ENCODE results near the gene RBMS1. TPM values are rescaled to one million over a fixed set of nuclear protein-coding genes. Genes with fewer than 3 reads are reported as not detected.

Gene RBMS1
- total and polyA plus RNA-seq, 4 donors = 49.5 to 215 (median 76.3) TPM

DNA sequence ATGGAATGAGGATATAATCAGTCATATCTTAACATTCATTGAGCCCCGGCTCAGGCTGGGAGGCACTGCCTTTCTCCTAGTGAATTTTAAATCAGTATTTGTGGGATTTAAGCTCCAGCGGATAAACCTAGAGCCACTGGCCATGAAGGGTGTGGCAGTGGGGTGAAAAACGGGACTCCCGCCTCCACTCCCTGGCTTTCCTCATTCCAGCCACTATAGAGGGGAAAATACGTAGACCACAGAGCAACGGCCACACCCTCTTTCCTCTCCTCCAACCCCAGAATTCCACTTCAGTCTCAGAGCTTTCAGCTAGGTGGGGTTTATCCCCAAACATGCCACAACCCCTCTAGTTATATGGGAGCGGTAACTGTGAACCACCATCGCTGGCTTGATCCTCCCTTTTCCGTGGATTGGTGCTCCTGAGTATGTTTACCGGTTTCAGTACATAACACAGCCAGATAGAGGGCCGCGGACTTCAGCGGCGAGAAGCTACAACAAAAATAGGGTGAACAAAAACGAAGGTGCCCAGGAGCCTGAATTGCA is 223.0 kb downstream of the RBMS1 start:
- Histone ChIP-seq H3K27ac (ENCODE audit: low read depth in 1 of 2, low read length in 1 of 2) (peak overlapping the region; percentile 84 to 98), H3K27me3 (ENCODE audit: control insufficient read depth in 3 of 3, insufficient read depth in 3 of 3, low read length in 2 of 3) (no peaks in the 10 kb centered on the region), H3K36me3 (ENCODE audit: control insufficient read depth in 4 of 4, insufficient read depth in 4 of 4, low read length in 4 of 4) (peaks cover 1 to 12% (median 7%) of the 10 kb centered on the region in 4 donors), H3K9me3 (ENCODE audit: control insufficient read depth in 4 of 4, insufficient read depth in 3 of 4, low read length in 3 of 4) (no peaks in the 10 kb centered on the region), H3K4me3 (no peak overlapping the region), H3K4me1 (ENCODE audit: control insufficient read depth in 5 of 5, insufficient read depth in 5 of 5, low read length in 5 of 5) (peaks cover 0 to 25% (median 19%) of the 10 kb centered on the region in 5 donors), H3K9ac (ENCODE audit: insufficient read depth in 1 of 2, low read length in 2 of 2) (peak overlapping the region; percentile 55 to 77)
- DNase-seq (peak; percentile 71 to 81 (median 79)), ATAC-seq (ENCODE audit: insufficient read depth, low FRiP score) (peak; percentile 57)
- TF ChIP-seq, protein P1, sequence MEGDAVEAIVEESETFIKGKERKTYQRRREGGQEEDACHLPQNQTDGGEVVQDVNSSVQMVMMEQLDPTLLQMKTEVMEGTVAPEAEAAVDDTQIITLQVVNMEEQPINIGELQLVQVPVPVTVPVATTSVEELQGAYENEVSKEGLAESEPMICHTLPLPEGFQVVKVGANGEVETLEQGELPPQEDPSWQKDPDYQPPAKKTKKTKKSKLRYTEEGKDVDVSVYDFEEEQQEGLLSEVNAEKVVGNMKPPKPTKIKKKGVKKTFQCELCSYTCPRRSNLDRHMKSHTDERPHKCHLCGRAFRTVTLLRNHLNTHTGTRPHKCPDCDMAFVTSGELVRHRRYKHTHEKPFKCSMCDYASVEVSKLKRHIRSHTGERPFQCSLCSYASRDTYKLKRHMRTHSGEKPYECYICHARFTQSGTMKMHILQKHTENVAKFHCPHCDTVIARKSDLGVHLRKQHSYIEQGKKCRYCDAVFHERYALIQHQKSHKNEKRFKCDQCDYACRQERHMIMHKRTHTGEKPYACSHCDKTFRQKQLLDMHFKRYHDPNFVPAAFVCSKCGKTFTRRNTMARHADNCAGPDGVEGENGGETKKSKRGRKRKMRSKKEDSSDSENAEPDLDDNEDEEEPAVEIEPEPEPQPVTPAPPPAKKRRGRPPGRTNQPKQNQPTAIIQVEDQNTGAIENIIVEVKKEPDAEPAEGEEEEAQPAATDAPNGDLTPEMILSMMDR (IDR thresholded peaks at IDR 0.05; ENCODE audit: control extremely low read depth, extremely low read depth) = no peak
- WGBS, 2 donors = 48 to 78% methylated on average over 15 of the region's 15 CpGs

DNA sequence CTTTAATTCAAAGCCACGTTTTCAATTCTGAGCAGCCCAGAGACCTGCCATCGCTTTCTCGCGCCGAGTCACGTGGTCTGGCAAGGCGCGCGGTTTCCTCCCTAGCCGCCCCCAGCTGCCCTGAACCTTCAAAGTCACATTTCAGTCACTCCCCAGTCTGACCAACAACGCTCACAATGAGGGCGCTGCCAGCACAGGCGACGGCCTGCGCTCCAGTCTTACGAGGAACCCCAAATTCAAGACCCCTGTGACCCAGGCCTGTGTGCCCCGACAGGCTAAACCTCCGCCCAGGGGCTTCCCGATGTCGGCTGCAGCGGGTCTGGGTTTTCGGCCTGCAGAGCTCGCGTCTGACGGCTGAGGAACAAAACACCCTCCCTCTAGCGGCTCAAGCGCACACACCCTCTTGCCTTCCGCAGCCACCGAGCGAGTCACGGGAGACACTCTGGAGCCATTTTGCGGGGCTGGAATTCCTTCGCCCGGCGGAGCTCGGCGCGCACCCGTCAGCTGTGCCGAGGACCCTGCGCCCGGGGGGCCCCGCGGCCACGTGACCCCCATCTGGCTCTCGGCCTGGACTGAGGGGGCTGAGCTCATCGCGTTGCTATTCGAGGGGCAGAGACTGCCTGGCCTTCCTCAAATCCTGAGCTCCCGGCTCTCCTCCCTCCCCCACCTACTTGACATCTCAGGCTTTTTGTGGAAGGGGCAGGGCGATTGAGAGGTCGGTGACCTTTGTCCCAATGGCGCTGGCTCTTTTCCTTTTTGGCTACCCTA is 223.6 kb downstream of the RBMS1 start:
- Histone ChIP-seq H3K4me1 (ENCODE audit: control insufficient read depth in 5 of 5, insufficient read depth in 5 of 5, low read length in 5 of 5) (peaks cover 0 to 25% (median 19%) of the 10 kb centered on the region in 5 donors), H3K9ac (ENCODE audit: insufficient read depth in 1 of 2, low read length in 2 of 2) (peak overlapping the region; percentile 55 to 77), H3K9me3 (ENCODE audit: control insufficient read depth in 4 of 4, insufficient read depth in 3 of 4, low read length in 3 of 4) (no peaks in the 10 kb centered on the region), H3K36me3 (ENCODE audit: control insufficient read depth in 4 of 4, insufficient read depth in 4 of 4, low read length in 4 of 4) (peaks cover 0 to 9% (median 3%) of the 10 kb centered on the region in 4 donors), H3K27ac (ENCODE audit: low read depth in 1 of 2, low read length in 1 of 2) (peak overlapping the region; percentile 84 to 98), H3K27me3 (ENCODE audit: control insufficient read depth in 3 of 3, insufficient read depth in 3 of 3, low read length in 2 of 3) (no peaks in the 10 kb centered on the region), H3K4me3 (peak overlapping the region; percentile 21)
- TF ChIP-seq, protein P1 (IDR thresholded peaks at IDR 0.05; ENCODE audit: control extremely low read depth, extremely low read depth) = peak; percentile 20
- 1 to 2% methylated on average over 51 to 53 of the region's 53 CpGs for WGBS, 2 donors
- peak; percentile 97 to 98 (median 97) for DNase-seq
- peak; percentile 76 for ATAC-seq (ENCODE audit: insufficient read depth, low FRiP score)

DNA sequence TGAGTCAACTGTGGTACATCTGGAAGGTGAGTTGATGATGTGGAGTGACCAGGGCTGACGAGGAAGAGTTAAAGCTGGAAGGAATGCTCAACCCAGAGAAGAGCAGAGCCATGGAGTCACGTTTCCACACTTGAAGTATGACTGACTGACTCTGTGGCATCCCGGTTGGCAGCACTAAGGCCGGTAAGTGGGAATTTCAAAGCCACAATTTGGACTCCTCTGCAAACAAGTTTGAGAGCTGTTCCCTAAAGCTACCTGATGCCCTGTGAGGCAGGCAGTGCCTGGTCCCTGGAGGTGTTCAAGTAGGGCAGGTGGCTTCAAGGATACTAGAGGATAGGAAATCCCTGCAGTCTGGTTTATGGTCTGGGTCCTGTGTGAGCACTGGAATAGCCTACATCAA is 224.2 kb downstream of the RBMS1 start:
- no peak for DNase-seq

More for the DNA sequence above, 224.2 kb downstream of the RBMS1 start:
- WGBS, 2 donors = 57 to 74% methylated on average over 4 of the region's 4 CpGs
- ATAC-seq (ENCODE audit: insufficient read depth, low FRiP score) = peak; percentile 4
- H3K27me3 ChIP-seq (ENCODE audit: control insufficient read depth in 3 of 3, insufficient read depth in 3 of 3, low read length in 2 of 3) = no peaks in the 10 kb centered on the region
- H3K9me3 ChIP-seq (ENCODE audit: control insufficient read depth in 4 of 4, insufficient read depth in 3 of 4, low read length in 3 of 4) = no peaks in the 10 kb centered on the region
- H3K4me1 ChIP-seq (ENCODE audit: control insufficient read depth in 5 of 5, insufficient read depth in 5 of 5, low read length in 5 of 5) = peaks cover 0 to 25% (median 19%) of the 10 kb centered on the region in 5 donors
- H3K9ac ChIP-seq (ENCODE audit: insufficient read depth in 1 of 2, low read length in 2 of 2) = peak overlapping the region in 1 of 2 donors; percentile 70
- peaks cover 0 to 4% (median 2%) of the 10 kb centered on the region in 4 donors for H3K36me3 ChIP-seq (ENCODE audit: control insufficient read depth in 4 of 4, insufficient read depth in 4 of 4, low read length in 4 of 4)
- no peak overlapping the region for H3K4me3 ChIP-seq
- peak overlapping the region; percentile 84 to 98 for H3K27ac ChIP-seq (ENCODE audit: low read depth in 1 of 2, low read length in 1 of 2)
- TF ChIP-seq, protein P1 (IDR thresholded peaks at IDR 0.05; ENCODE audit: control extremely low read depth, extremely low read depth) = no peak

Data from lung (tissue), 12 donors.